NCI-H226 (cell line): ENCODE measurements around the gene LYST.
"Not testable (repeated sequence)": the region's sequence is repeated elsewhere in the genome, so short reads cannot be mapped to it uniquely, and the experiment has no call there.

Source experiments
- DNase-seq: peaks from one replicate; pipeline ENCODE4 v3.0.0-alpha.2; 2015

Gene LYST

DNA sequence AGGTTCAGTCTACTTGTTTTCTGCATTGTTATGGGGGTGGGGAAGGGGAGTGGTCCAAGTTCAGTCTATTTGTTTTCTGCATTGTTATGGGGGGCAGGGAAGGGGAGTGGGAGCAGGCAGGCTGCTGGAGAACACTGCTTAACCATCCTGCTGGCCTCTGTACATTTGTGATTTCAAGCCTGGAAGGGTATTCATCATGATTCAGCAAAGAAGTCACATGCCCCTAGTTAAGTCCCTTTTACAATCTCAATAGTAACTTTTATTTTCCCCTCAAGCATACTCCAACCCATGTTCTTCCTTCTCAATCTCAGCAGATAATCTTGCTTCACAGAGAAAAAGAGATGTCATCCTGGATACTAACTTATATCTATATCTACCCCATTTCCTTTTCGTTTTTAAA is 7.9 kb downstream of the LYST start:
- DNase-seq = no peak

DNA sequence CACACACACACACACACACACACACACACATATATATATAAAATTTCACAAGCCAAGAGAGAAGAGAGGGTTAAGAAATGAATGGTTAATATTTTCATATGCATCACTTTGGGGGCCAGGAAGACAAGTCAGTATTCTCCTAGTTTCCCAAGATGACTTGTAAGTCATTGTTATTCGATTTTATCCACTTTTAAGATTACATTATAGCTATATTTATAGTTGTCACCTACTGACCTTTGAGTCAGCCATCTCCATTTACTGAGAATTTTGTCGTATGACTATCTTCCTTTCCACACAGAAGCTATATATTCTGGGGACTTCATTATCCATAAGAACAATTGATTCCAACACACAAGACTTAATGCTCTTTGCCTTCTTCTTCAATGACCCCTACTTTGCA is 8.9 kb downstream of the LYST start:
- DNase-seq = no peak

DNA sequence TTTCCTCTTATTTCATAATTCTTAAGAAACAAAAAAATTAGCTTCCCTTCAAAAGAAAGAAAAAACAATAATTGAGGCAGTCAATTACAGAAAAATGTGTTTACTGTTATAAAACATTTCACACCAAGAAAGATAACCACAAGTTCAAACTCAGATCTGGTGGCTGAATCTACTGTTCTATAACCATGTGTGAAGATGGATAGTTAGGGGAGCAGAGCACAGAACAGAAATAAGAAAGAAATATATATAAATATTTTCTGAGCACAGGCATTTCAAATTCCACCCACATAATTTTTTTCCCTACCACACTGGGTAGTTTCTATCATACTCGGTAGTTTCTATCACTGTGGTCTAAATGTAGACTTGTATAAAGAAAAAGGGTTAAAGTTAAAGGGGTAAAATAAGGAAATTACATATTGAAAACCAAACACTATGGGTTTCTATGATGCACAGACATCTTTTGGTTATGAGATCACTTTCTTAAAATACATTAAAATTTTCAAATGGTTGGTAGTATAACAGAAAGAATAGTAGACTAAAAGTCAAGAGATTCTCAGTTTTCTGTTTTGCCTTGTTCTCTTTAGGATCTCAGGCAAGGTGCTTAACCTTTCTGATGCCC is 10.8 kb downstream of the LYST start:
- DNase-seq = no peak

DNA sequence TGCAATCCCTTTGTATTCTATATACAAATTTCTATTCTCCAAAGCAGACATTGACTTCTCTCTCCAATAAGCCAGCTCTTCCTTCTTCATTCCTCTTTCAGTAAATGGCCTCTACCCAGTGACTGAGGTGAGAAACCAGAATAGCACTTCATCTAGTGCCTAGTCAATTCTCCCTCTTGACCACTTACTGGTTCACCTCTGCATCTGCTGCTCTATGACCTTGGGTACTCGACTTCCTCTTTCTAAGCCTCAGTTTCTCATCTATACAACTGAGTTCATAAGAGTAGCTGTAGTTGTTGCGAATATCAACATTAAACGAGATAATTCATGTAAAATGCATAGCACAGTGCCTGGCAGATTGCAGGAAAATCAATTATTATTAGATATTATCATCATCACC is 12.4 kb downstream of the LYST start:
- no peak for DNase-seq

DNA sequence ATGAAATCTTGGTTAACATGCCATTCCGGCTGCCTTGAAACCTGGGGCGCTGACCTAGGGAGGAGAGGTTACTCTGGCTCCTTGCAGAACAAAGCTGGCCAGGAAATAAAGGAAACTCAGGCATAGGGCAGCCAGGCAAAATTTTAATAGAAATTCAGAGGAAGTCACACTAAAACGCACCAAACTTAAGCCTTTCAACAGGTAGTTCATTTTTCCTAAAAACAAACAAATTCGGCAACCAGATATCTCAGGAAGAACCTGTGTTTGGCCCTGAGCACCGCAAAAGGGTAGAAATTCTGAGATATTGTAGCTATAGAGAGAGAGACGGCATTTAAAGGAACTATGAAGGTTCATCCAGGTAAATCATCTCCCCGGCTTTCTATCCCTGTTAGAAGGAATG is 13.1 kb downstream of the LYST start:
- no peak for DNase-seq

DNA sequence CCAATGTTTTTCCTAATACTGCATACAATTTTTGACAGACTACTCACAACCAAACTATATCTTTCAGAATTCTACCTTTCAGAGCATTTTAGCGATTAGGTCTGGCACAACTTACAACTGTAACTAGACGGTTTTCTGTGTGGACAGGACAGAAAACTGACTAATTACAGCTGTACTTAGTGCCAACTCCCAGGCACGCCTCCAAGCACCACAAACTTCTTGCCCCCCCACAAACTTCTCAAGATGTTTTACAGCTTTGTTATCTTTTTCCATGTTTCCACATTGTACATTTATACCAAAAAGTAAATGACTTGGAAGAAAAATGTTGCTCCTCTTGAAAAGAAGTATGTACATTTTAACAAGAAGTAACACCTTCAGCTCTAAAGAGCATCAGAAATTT is 13.8 kb downstream of the LYST start:
- no peak for DNase-seq

DNA sequence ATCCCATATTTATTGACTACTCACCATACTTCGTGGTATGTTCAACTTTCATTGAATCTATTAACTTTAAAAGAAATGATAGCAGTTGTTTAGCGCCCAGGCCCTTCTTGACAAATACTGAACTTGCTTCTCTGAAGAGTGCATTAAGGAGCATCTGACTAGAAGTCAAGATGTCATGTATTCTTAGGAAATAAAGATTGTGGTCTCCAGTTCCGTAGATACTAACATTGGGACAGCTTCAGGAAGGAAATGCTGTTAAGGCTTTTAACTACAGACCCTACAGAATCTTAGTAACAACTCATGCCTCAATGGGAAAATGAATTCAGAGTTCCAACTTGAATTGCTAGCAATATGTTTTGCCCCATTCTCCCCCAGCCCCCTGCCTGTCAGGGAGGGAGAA is 14.8 kb downstream of the LYST start:
- DNase-seq = no peak

DNA sequence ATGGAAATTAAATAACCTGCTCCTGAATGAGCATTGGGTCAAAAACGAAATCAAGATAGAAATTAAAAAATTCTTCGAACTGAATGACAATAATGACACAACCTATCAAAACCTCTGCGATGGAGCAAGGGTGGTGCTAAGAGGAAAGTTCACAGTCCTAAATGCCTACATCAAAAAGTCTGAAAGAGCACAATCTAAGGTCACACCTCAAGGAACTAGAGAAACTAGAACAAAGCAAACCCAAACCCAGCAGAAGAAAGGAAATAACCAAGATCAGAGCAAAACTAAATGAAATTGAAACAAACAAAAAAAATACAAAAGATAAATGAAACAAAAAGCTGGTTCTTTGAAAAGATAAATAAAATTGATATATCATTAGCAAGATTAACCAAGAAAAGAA is 18.5 kb downstream of the LYST start:
- DNase-seq = not testable (repeated sequence)

DNA sequence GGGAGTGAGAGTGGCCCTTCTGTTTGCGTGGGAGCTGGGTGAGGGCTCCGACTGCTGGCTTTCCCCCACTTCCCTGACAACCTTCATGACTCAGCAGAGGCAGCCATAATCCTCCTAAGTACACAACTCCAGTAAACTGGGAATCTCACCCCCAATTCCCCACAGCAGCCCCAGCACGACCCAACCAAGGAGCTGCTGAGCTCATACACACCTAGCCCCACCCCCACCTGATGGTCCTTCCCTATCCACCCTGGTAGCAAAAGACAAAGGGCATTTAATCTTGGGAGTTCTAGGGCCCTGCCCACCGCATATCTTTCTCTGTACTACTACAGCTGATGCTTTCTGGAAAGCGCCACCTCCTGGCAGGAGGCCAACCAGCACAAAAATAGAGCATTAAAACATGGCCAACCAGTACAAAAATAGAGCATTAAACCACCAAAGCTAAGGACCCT is 21.0 kb downstream of the LYST start:
- DNase-seq = not testable (repeated sequence)

DNA sequence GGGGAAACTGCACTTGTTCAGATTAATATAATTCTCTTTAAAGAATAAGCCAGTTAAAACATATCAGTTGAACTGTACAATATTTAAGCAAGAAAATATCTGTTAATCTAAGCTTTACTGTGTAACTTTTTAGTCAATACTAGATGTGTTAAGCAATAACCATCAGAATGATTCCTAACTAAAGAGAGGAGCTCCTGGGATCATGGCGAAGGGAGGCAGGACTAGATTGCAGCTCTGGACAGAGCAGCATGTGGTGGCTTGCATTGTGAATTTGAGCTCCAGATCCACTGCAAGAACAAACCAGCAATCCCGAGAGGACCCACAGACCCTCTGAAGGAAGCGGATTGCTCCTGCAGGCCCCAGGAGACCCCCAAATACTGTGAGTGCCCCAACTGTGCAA is 21.9 kb downstream of the LYST start:
- DNase-seq = no peak

DNA sequence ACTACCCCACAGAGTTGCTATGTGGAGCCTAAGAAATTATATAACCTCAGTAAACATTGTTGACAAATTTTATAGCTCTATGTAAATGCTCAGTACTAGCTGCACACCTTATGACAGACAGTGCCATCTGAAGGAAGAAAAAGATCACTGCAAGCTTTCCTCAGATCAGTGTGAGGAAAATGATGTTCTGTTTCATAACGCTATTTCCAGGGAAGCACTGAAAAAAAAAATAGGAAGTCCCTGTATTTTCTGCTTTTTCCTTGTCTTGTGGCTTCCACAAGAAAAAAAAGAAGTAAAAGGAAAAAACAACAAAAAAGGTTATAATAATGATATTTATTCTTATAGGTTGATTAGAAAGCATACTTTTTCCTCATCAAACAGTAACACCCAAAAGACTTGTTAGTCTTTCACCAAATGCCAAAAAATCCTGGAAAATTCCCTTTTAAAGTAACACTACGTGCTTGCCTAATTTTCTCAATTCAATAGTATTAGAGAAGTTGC is 23.2 kb downstream of the LYST start:
- peak; percentile 31 for DNase-seq

DNA sequence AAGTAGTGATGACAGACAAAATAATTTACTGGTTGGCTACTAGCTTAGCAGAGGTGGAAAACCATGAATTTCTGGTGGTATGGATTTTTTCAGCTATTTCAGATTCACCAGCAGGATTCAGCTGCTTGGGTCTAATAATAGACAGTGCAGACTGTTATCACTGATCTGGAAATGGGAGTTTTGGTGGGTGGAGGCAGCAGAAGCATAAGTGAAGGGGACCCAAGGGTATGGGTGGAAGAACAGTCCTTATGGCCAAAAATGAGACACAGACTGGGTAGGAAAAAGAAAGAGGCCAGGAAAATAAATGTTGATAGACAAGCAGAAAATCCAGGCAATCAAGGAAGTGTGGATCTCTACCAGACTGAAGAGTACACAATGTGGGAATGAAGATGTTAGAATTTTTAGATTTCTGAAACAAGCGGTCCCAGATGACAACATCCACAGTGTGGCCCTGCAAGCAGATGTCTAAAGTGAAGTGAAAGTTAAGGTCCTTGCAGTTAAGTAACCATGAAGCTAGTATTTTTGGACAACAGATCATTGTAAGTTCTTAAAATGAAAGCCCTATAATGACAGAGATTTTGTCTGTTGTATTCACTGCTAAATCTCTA is 24.7 kb downstream of the LYST start:
- DNase-seq = no peak

DNA sequence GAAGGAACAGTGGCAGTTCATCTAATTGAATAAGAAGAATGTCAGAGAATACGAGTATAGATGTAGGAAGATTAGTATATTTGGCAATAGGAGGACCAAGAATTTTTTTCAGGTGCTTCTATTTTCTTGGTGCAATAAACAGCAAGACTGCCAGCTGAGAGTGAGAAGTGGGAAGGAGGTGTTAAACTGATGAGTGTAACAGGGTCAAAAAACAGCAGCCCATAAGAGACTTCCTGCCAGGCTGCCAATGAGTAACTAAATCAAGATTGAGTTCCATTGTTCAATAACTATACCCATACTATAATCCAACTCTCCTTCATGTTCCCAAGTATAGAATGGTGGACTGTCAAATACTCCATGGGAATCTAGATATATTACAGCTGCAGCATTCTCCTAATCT is 28.7 kb downstream of the LYST start:
- DNase-seq = no peak

DNA sequence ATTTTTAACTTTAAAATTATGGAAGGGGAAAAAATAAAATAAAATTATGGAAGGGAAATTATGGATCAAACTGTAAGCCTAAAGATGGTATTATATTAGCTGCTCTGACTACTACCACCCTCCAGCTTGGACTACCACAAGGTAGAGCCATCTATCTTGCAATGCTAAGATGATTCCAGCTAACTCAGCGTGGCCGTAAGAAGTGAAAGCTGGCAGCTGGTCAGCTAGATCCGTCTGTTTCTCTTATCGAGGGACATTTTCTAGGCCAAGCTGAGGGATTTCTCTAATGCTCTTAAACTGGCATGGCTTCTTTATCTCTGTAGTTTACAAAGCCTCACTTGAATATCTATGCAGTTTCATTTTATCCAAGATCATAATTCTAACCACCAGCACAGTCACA is 31.5 kb downstream of the LYST start:
- no peak for DNase-seq

DNA sequence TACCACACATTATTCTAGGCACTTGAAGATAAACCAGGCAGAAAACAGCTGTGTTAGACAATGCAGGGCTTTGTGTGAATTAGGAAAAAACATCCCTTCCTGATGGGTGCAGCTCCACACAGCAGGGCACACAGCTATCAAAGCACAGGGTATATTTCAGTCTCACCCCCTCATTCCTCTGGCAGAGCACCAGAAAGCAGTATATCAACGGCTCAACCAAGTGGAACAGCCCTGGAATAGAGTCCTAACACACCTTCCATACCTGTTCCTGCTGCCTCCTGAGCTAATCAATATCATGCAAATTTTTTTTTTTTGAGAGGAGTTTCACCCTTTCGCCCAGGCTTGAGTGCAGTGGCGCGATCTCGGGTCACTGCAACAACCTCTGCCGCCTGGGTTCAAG is 32.1 kb downstream of the LYST start:
- no peak for DNase-seq

DNA sequence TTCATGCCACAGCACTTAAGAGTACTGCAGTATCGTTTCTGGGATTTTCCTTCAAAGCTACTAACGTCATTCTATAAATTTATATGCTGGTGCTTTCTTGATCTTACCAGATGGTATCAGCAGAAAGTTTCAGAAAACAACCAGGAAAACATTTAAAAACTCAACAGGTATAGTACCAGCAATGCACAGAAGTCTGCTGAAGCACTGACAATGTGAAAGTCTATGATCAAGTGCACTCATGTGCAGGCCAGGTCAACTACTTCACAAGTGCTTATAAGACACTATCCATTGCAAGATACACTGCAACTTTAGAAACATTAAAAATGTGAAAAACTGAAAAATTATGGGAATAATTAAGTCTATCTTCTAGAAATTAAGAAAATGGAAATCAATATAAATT is 34.7 kb downstream of the LYST start:
- DNase-seq = no peak

DNA sequence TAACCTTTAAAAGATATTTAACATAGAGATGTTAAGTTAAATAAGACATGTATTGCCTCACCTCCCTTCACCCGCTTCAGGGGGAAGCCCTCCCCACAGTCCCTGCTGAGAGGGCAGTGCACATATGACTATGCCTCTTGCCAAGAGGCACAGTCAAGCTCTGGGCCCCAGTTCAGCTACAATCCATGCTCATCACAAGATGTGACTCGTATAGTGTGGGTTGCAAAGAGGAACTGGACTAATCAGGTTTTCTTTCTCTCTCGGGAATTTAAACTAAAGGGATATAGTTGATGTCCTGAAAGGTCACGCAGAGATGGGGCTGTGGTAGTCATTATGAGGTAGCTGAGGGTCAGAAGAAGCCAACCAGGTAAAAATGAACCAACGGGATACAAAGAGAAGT is 35.6 kb downstream of the LYST start:
- peak; percentile 22 for DNase-seq

DNA sequence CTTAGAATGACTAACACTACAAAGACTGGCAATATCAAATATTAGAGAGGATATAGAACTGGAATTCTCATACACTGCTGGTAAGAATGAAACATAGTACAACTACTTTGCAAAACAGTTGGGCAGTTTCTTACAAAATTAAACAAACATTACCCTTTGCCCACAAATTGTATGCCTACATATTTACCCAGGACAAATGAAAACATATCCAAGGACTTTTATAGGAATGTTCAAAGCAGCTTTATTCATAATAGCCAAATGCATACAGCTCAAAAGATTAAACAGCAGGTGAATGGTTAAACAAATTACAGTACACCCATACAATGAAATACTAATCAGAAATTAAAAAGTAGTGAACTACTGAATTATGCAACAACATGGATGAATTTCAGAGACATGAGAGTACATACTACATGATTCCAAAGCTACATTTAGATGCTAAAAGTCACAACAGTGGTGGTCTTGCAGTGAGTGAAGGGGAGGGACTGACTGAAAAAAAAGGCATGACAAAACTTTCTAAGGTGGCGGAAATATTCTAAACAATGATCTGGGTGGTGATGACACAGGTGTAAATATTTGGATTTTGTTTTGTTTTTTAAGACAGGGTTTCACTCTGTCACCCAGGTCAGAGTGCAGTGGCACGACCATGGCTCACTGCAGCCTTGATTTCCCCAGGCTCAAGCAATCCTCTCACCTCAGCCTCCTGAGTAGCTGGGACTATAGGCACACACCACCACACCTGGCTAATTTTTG is 40.4 kb downstream of the LYST start:
- DNase-seq = no peak

DNA sequence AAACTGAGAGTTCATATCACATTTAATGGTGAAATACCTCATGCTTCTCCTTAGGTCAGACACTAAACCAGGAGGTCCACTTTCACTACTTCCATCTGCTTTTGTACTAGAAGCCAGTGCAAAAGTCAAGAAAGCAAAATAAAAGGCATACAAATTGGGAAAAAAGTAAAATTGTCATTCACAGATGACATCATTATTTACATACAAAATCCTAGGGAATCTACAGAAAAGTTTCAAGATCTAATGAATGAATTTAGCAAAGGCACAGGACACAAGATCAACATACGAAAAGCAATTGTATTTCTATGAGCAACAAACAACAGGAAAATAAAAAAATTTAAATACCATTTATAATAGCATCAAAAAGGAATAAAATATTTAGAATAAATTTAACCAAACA is 41.5 kb downstream of the LYST start:
- no peak for DNase-seq

DNA sequence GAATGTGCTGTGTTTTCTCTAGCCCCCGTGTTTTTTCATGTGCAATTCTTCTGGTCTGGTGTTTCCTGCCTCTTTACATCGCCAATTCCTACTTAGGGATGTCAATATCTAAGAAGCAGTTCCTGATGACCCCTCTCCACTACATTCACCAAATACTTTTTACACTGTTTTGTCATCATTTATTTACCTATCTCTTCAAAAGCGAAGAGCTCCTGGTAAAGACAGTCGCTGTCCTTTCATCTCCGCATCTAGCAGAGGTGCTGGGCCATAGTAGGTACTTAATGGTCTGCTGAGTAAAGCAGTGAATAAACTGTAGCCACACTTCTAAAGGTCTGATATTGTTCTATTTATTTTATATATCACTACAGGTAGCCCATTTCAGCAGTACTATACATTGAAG is 43.0 kb downstream of the LYST start:
- no peak for DNase-seq

DNA sequence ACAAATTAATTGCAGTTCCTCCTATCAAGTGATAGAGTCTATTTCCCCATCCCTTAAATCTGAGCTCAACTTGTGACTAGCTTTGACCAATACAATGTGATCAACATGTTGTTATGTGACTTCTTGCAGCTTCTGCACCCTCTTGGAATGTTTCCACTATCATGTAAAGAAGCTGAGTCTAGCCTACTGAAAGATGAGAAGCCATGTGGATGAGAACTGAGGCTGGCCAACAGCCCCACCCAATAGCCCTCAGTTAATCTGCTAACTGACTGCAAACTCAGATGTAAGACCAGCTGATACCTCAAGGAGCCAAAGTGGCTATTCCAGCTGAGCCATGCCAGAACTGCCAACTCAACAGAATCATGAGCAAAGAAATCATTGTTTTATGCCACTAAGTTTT is 44.0 kb downstream of the LYST start:
- no peak for DNase-seq

DNA sequence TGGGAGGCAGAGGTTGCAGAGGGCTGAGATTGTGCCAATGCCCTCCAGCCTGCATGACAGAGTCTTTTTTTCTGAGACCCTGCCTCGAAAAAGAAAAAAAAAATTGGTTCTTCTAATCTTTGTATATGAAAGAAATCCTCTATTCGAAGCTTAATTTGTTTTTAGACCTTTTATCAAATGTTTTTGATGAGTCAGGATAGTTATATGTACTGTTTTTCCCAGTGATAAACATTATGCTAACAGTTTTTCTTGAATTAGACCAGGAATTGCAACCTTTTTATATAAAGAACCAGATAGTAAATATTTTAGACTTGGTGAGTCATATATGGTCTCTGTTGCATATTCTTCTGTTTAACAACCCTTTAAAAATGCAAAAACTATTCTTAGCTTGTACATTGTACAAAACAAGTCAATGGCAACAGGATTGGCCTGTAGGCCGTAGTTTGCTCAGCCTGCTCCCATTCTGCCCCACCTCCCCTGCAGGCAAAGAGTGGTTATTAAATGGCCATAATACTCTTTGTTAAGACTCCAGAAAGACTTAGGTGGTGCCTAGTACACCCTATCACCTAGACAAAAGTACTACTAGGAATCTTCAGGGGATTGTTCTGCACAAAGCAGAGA is 45.2 kb downstream of the LYST start:
- peak; percentile 29 for DNase-seq

DNA sequence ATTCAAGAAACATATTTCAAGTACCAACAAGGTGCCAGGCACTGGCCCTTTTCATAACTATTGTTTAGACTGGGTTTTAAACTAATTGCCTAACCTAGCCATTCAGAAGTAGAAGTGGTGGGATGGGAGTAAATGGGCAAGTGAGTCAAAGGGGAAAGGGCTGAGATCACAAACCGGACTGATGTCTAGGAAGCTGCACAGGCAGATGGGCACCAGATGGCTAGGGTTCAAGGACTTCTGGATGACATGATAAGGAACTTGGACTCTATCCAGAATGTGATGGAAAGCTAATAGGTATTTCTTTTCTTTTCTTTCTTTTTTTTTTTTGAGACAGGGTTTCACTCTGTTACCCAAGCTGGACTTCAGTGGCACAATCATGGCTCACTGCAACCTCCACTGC is 46.6 kb downstream of the LYST start:
- DNase-seq = no peak

DNA sequence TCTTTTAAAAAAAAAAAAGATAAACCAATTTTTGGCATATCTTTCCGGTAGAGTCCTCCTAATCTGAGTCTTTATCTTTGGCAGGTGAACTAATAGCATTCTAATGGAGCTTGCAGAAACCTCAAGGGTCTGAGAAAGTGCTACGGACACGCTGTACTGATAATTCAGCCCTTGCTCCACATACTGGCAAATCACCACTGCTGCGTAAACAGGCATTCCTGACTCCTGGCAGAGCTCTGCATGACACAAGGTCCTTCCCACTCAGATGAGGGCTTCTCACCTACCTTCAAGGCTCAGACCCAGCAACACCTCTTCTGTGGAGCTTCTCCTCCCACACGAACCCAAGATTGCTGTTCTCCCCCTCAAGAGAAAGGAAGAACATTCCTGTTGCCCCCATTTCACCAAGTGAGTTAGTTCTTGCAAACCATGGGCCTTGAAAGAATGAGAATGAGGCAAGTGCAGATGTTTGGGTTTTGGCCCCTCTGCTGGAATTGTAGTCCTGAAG is 48.0 kb downstream of the LYST start:
- peak; percentile 26 for DNase-seq
